Measurements from ENCODE around the gene CDC42SE1.
"Not testable (repeated sequence)": the region's sequence is repeated elsewhere in the genome, so short reads cannot be mapped to it uniquely, and the experiment has no call there.

Gene CDC42SE1, protein sequence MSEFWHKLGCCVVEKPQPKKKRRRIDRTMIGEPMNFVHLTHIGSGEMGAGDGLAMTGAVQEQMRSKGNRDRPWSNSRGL

DNA sequence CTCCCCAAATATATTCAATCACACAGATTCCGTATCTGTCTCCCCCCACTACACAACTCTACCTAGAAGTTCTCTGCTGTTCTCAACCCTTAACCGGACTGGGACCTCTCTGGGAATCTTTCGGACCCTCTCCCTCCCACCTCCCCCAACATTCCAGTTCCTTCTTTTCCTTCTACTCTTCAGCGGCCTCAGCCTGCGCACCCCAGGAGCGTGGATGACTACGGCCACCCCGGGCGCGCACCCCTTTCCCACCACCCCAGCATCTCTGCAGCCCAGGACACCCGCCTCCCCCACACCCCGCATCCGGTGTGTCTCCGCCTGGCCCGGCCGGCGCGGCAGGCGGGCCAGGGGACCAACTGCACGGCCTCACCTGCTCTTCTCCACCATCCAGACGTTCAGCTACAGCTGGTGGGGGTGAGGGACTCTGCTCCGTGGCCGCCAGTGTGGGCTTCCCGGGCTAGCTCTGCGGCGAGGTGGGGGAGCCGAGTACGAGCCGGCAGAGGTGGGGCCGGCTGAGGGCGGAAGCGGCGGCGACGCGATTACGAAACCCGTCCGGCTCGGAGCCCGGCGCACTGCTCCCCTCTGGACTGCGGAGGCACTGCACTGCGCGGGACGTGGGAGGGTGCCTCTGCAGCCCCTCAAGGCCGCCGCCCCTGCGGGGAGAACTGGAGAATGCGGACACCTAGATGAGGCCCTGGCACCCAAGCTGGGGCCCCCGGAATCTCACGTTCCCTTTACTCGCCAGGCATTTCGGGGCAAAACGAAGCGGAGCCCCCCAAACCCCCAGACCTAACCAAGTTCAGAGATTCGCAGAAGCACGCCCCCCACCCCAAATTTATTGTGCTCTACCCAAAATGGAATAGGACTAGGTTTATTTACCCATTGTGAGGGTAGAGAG lies at the start of gene CDC42SE1:
CDC42SE1 (minus strand) TSS at position 514 of the 898 bp plus-strand sequence. CDS start 3,892 bp downstream, outside the sequence.
- TF ChIP-seq, protein P1, sequence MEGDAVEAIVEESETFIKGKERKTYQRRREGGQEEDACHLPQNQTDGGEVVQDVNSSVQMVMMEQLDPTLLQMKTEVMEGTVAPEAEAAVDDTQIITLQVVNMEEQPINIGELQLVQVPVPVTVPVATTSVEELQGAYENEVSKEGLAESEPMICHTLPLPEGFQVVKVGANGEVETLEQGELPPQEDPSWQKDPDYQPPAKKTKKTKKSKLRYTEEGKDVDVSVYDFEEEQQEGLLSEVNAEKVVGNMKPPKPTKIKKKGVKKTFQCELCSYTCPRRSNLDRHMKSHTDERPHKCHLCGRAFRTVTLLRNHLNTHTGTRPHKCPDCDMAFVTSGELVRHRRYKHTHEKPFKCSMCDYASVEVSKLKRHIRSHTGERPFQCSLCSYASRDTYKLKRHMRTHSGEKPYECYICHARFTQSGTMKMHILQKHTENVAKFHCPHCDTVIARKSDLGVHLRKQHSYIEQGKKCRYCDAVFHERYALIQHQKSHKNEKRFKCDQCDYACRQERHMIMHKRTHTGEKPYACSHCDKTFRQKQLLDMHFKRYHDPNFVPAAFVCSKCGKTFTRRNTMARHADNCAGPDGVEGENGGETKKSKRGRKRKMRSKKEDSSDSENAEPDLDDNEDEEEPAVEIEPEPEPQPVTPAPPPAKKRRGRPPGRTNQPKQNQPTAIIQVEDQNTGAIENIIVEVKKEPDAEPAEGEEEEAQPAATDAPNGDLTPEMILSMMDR (conservative IDR thresholded peaks at IDR 0.05; ENCODE audit: low read length), result peak; percentile 62
- H3K4me3 ChIP-seq (ENCODE audit: low read length), result peak within 1 kb of the TSS; percentile 95
- peak; percentile 73 for DNase-seq (ENCODE audit: low read depth)

DNA sequence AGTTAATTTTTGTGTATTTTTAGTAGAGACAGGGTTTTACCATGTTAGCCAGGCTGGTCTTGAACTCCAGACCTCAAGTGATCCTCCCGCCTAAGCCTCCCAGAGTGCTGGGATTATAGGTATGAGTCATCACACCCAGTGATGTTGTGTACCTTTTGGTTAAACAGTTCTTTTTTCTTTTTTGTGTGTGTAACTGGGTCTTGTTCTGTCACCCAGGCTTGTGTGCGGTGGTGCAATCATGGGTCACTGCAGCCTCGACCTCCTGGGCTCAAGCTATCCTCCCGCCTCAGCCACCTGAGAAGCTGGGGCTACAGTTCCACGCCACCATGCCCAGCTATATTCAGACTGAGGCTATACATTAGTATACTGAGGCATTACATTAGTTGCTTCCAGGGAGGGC lies 48.9 kb upstream of the CDC42SE1 start:
- TF ChIP-seq, protein P1 (conservative IDR thresholded peaks at IDR 0.05; ENCODE audit: low read length), result no peak
- H3K4me3 ChIP-seq (ENCODE audit: low read length), result no peak overlapping the region
- no peak for DNase-seq (ENCODE audit: low read depth)

DNA sequence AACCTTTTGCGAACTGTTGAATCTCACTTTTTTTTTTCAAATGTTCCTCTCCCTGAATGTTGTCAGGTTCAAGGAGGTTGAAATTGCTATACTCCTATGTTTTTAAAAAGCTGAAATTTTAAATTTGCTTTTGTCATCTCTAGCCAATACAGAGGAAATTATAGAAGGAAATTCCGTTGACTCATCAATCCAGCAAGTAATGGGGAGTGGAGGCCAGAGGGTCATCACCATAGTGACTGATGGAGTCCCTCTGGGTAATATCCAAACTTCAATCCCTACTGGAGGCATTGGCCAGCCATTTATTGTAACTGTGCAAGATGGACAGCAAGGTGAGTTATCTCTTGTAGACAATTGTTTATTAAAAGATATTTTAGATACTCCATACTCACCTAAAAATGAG lies 47.5 kb upstream of the CDC42SE1 start:
- no peak overlapping the region for H3K4me3 ChIP-seq (ENCODE audit: low read length)
- no peak for DNase-seq (ENCODE audit: low read depth)
- TF ChIP-seq, protein P1 (conservative IDR thresholded peaks at IDR 0.05; ENCODE audit: low read length), result no peak

DNA sequence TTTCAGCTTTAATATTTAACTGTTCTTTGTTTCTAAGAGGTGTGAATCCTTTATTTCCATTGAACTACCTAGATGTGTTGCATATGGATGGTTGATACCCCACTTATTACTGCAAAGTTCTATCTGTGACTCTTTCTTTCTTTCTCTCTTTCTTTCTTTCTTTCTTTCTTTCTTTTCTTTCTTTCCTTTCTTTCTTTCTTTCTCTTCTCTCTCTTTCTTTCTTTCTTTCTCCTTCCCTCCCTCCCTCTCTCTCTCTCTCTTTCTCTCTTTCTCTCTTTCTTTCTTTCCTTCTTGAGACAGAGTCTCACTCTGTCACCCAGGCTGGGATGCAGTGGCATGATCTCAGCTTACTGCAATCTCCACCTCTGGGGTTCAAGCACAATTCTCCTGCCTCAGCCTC lies 45.2 kb upstream of the CDC42SE1 start:
- TF ChIP-seq, protein P1 (conservative IDR thresholded peaks at IDR 0.05; ENCODE audit: low read length), result no peak
- H3K4me3 ChIP-seq (ENCODE audit: low read length), result no peak overlapping the region
- DNase-seq (ENCODE audit: low read depth), result no peak

DNA sequence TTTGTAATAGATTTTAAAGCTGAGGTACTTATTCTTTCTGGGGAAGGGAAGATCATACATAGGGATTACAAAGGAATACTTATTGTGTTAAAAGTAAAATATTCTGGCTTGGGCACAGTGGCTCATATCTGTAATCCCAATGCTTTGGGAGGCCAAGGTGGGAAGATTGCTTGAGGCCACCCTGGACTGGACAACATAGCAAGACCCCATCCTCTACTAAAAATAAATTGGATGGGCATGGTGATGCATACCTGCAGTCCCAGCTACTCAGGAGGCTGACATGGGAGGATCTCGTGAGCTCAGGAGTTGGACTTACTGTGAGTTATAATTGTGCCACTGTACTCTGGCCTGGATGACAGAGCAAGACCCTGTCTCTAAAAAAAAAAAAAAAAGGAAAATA lies 38.7 kb upstream of the CDC42SE1 start:
- TF ChIP-seq, protein P1 (conservative IDR thresholded peaks at IDR 0.05; ENCODE audit: low read length), result no peak

DNA sequence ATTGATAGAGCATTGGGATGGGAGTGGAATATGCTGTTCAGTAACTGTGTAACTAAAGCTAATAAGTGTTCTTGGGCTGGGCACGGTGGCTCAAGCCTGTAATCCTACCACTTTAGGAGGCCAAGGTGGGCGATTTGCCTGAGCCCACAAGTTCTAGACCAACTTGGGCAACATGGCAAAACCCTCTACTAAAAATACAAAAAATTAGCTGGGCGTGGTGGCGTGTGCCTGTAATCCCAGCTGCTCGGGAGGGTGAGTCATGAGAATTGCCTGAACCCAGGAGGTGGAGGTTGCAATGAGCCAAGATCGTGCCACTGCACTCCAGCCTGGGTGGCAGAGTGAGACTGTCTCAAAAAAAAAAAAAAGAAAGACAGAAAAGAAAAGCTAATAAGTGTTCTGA lies 38.0 kb upstream of the CDC42SE1 start:
- H3K4me3 ChIP-seq (ENCODE audit: low read length), result not testable (repeated sequence)
- peak; percentile 9 for DNase-seq (ENCODE audit: low read depth)

More for the DNA sequence above, 38.7 kb upstream of the CDC42SE1 start:
- no peak overlapping the region for H3K4me3 ChIP-seq (ENCODE audit: low read length)
- no peak for DNase-seq (ENCODE audit: low read depth)

DNA sequence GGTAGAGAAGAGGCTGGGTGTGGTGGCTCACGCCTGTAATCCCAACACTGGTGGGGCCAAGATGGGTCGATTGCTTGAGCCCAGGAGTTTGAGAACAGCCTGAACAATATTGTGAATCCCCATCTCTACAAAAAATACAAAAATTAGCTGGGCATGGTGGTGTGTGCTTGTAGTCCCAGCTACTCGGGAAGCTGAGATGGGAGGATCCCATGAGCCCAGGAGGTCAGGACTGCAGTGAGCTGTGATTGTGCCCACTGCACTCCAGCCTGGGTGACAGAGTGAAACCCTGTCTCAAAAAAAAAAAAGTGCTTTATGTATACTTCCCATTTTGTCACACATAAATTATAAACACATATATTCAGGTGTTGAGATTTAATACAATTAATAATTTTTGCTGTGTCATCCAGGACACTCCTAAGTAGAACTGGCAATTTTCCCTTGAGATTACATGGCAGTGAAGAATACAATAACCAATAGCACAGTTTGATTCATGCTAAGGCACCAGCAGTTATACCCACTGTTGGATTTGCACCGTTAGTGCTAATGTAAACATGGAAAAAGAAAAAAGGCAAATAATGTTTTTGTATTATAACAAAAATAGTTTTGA lies 26.6 kb upstream of the CDC42SE1 start:
- no peak overlapping the region for H3K4me3 ChIP-seq (ENCODE audit: low read length)
- no peak for DNase-seq (ENCODE audit: low read depth)
- TF ChIP-seq, protein P1 (conservative IDR thresholded peaks at IDR 0.05; ENCODE audit: low read length), result no peak

All from AG10803 (cell line).